ENCODE data around the gene ERF.

- TF ChIP-seq POLR2A (IDR thresholded peaks at IDR 0.05) = peak; percentile 97 to 98 (median 97)
- TF ChIP-seq CTCF (IDR thresholded peaks at IDR 0.05) = peak in 3 of 7 experiments; percentile 5 to 26 (median 23)
These were observed 13.3 kb upstream of the ERF start for GRCh38 chr19:42268142-42268703.
